ENCODE measurements around the gene AP1S1.

GRCh38 chr7:101161692-101162471, 7.6 kb downstream of the AP1S1 start:
- no peak for TF ChIP-seq ZFP36 (IDR thresholded peaks at IDR 0.05; ENCODE audit: low read depth, low read length, partially characterized antibody)
- TF ChIP-seq, protein P1, sequence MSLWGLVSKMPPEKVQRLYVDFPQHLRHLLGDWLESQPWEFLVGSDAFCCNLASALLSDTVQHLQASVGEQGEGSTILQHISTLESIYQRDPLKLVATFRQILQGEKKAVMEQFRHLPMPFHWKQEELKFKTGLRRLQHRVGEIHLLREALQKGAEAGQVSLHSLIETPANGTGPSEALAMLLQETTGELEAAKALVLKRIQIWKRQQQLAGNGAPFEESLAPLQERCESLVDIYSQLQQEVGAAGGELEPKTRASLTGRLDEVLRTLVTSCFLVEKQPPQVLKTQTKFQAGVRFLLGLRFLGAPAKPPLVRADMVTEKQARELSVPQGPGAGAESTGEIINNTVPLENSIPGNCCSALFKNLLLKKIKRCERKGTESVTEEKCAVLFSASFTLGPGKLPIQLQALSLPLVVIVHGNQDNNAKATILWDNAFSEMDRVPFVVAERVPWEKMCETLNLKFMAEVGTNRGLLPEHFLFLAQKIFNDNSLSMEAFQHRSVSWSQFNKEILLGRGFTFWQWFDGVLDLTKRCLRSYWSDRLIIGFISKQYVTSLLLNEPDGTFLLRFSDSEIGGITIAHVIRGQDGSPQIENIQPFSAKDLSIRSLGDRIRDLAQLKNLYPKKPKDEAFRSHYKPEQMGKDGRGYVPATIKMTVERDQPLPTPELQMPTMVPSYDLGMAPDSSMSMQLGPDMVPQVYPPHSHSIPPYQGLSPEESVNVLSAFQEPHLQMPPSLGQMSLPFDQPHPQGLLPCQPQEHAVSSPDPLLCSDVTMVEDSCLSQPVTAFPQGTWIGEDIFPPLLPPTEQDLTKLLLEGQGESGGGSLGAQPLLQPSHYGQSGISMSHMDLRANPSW (CRISPR knock-in tag; IDR thresholded peaks at IDR 0.05), result no peak
- TF ChIP-seq POLR2A (conservative IDR thresholded peaks at IDR 0.05), result no peak
- no peak for TF ChIP-seq CTCF (IDR thresholded peaks at IDR 0.05 in 2 of 3, conservative IDR thresholded peaks at IDR 0.05 in 1 of 3; ENCODE audit: insufficient read depth in 2 of 3, low read depth in 1 of 3, low read length in 3 of 3)
- TF ChIP-seq SMARCA4 (IDR thresholded peaks at IDR 0.05), result no peak
- TF ChIP-seq ZSCAN29 (IDR thresholded peaks at IDR 0.05), result no peak
- no peak for TF ChIP-seq ZFX (CRISPR knock-in tag; IDR thresholded peaks at IDR 0.05)
- TF ChIP-seq MYC (IDR thresholded peaks at IDR 0.05; ENCODE audit: low read depth, low read length), result no peak
- TF ChIP-seq MYC (CRISPR knock-in tag; IDR thresholded peaks at IDR 0.05; ENCODE audit: borderline replicate concordance, low read depth), result no peak
- TF ChIP-seq ARHGAP35 (IDR thresholded peaks at IDR 0.05; ENCODE audit: partially characterized antibody), result no peak
